ENCODE results near the gene RAET1L. TPM values are rescaled to one million over a fixed set of nuclear protein-coding genes. Genes with fewer than 3 reads are reported as not detected.

The RAET1L gene
- total RNA-seq, 1 donor from 2014 or later = not detected

- H3K4me1 Mint-ChIP-seq = peaks cover 8% of the 10 kb centered on the region
- ATAC-seq (ENCODE audit: low read depth) (no peak), DNase-seq (no peak)
- TF ChIP-seq CTCF (IDR thresholded peaks at IDR 0.05) = no peak
- H3K27ac Mint-ChIP-seq = no peak overlapping the region
- ChIA-PET POLR2A (no interaction called here), CTCF (no interaction called here)
- H3K4me3 Mint-ChIP-seq = peak overlapping the region; percentile 64
- H3K27me3 Mint-ChIP-seq = peaks cover 67% of the 10 kb centered on the region
- no peaks in the 10 kb centered on the region for H3K9me3 Mint-ChIP-seq
- intact Hi-C loops (cut with micrococcal nuclease) = no loop called here
- no peaks in the 10 kb centered on the region for H3K36me3 Mint-ChIP-seq (ENCODE audit: low read depth)
Observed at GRCh38 chr6:150037526-150038201, 12.3 kb upstream of the RAET1L start.

- Mint-ChIP-seq H3K4me3 (no peak overlapping the region), H3K9me3 (no peaks in the 10 kb centered on the region), H3K4me1 (peaks cover 8% of the 10 kb centered on the region), H3K27me3 (peaks cover 58% of the 10 kb centered on the region), H3K27ac (no peak overlapping the region), H3K36me3 (ENCODE audit: low read depth) (no peaks in the 10 kb centered on the region)
- no peak for TF ChIP-seq CTCF (IDR thresholded peaks at IDR 0.05)
- no peak for DNase-seq
- ATAC-seq (ENCODE audit: low read depth) = no peak
- CTCF ChIA-PET = interaction anchor here (1.5 kb wide), 1 partner anchor 19 kb away, joined by 5 read pairs; no protein-coding TSS in a partner anchor
- intact Hi-C loops (cut with micrococcal nuclease) = no loop called here
- POLR2A ChIA-PET = no interaction called here
Observed at GRCh38 chr6:150036081-150036480, 10.7 kb upstream of the RAET1L start.

GRCh38 chr6:150033207-150033771, 8.0 kb upstream of the RAET1L start:
- H3K4me3 Mint-ChIP-seq = no peak overlapping the region
- TF ChIP-seq CTCF (IDR thresholded peaks at IDR 0.05) = no peak
- ATAC-seq (ENCODE audit: low read depth) (no peak), DNase-seq (no peak)
- H3K27ac Mint-ChIP-seq = no peak overlapping the region
- H3K36me3 Mint-ChIP-seq (ENCODE audit: low read depth) = no peaks in the 10 kb centered on the region
- ChIA-PET CTCF (interaction anchor here (0.9 kb wide), 1 partner anchor 16 kb away, joined by 4 read pairs; no protein-coding TSS in a partner anchor), POLR2A (interaction anchor here (0.7 kb wide), 1 partner anchor 54 kb away, joined by 3 read pairs; no protein-coding TSS in a partner anchor)
- peaks cover 33% of the 10 kb centered on the region for H3K4me1 Mint-ChIP-seq
- H3K27me3 Mint-ChIP-seq = peaks cover 33% of the 10 kb centered on the region
- no peaks in the 10 kb centered on the region for H3K9me3 Mint-ChIP-seq
- intact Hi-C loops (cut with micrococcal nuclease) = no loop called here

- no peak for DNase-seq
- CTCF ChIA-PET = no interaction called here
Observed at GRCh38 chr6:150032598-150032997, 7.3 kb upstream of the RAET1L start.

More at GRCh38 chr6:150032598-150032997, 7.3 kb upstream of the RAET1L start:
- POLR2A ChIA-PET = no interaction called here
- peaks cover 33% of the 10 kb centered on the region for H3K27me3 Mint-ChIP-seq
- intact Hi-C loops (cut with micrococcal nuclease) = no loop called here
- peaks cover 36% of the 10 kb centered on the region for H3K4me1 Mint-ChIP-seq
- no peak overlapping the region for H3K27ac Mint-ChIP-seq
- ATAC-seq (ENCODE audit: low read depth) = no peak
- no peak overlapping the region for H3K4me3 Mint-ChIP-seq
- TF ChIP-seq CTCF (IDR thresholded peaks at IDR 0.05) = no peak
- H3K9me3 Mint-ChIP-seq = no peaks in the 10 kb centered on the region
- H3K36me3 Mint-ChIP-seq (ENCODE audit: low read depth) = no peaks in the 10 kb centered on the region
